Caco-2 (cell line): ENCODE measurements around the gene MTX1. TPM values are rescaled to one million over a fixed set of nuclear protein-coding genes. Genes with fewer than 3 reads are reported as not detected.
"Not testable (repeated sequence)": the region's sequence is repeated elsewhere in the genome, so short reads cannot be mapped to it uniquely, and the experiment has no call there.

Experiments
- BruUV-seq: library from RNA; stranded (reverse); fragments of 400-500 nt; replicated peaks from 2 replicates; lab custom pipeline; 2021; lab: Mats Ljungman, UMichigan
- CTCF ChIA-PET: fragments of 300-600 bp; sonication (Branson Sonifier 250); formaldehyde crosslinking; loops from one replicate; lab custom pipeline; 2022; ENCODE audit warnings: antibody characterized with exemption; lab: Charles Lee
- POLR2A ChIA-PET: fragments of 300-600 bp; sonication (Branson Sonifier 250); formaldehyde crosslinking; loops from one replicate; lab custom pipeline; 2022; ENCODE audit warnings: antibody characterized with exemption; lab: Charles Lee
- DNase-seq, 2 experiments: peaks; one replicate each; pipeline versions ENCODE4 v3.0.0 to v3.0.0-alpha.2; 2020 to 2022
- H3K27me3 ChIP-seq: replicated peaks from 2 replicates; pipeline ENCODE4 v1.6.0; 2011; ENCODE audit warnings: low read length; ENCODE audit not compliant: control insufficient read depth, insufficient read depth
- H3K36me3 ChIP-seq: 2 replicates; pipeline ENCODE4 v1.5.1; 2011; ENCODE audit warnings: low read length; ENCODE audit not compliant: control insufficient read depth, insufficient read depth
- H3K4me1 ChIP-seq: fragments of 250-450 bp; sonication (Bioruptor Pico); 2 replicates; pipeline ENCODE4 v1.5.1; 2020; ENCODE audit warnings: mild to moderate bottlenecking
- H3K4me3 ChIP-seq: 2 replicates; pipeline ENCODE4 v1.5.1; 2011; ENCODE audit warnings: low read depth, mild to moderate bottlenecking, control low read depth, low read length
- H3K9me3 ChIP-seq: fragments of 250-450 bp; sonication (Bioruptor Pico); 2 replicates; pipeline ENCODE4 v1.5.1; 2020; ENCODE audit warnings: mild to moderate bottlenecking, moderate library complexity
- H3K27ac Mint-ChIP-seq: one replicate; pipeline ENCODE4 v1.8.0; 2022; ENCODE audit warnings: mixed read lengths; ENCODE audit not compliant: unreplicated experiment
- H3K27me3 Mint-ChIP-seq: one replicate; pipeline ENCODE4 v1.8.0; 2022; ENCODE audit warnings: mixed read lengths; ENCODE audit not compliant: insufficient read depth, unreplicated experiment
- H3K36me3 Mint-ChIP-seq: one replicate; pipeline ENCODE4 v1.8.0; 2022; ENCODE audit warnings: mild to moderate bottlenecking, mixed read lengths; ENCODE audit not compliant: insufficient read depth, unreplicated experiment
- H3K4me1 Mint-ChIP-seq: one replicate; pipeline ENCODE4 v1.8.0; 2022; ENCODE audit warnings: low read depth, mixed read lengths; ENCODE audit not compliant: unreplicated experiment
- H3K4me3 Mint-ChIP-seq: one replicate; pipeline ENCODE4 v1.8.0; 2022; ENCODE audit warnings: mild to moderate bottlenecking, moderate library complexity, mixed read lengths; ENCODE audit not compliant: unreplicated experiment
- H3K9me3 Mint-ChIP-seq: one replicate; pipeline ENCODE4 v1.8.0; 2022; ENCODE audit warnings: mixed read lengths; ENCODE audit not compliant: unreplicated experiment
- intact Hi-C: fragments of 100-400 bp; cut with micrococcal nuclease; formaldehyde crosslinking; loops from one replicate; pipeline ENCODE4 v1.10.0; 2022; ENCODE audit not compliant: unreplicated experiment
- total RNA-seq: library from RNA; stranded (reverse); gene quantifications from 2 replicates; pipeline ENCODE4 v1.2.3, GENCODE V29; 2022
- TF ChIP-seq, protein P1 (sequence below), 2 experiments: fragments of 200-600 bp in 1 of 2; IDR thresholded peaks; 1 replicate in 1 of 2; 2 replicates in 1 of 2; pipeline versions ENCODE4 v1.5.1 to v1.8.0; 2011 to 2022; ENCODE audit warnings: antibody characterized with exemption in 1 of 2, control low read depth in 1 of 2, inconsistent platforms in 1 of 2, low read depth in 1 of 2, low read length in 1 of 2, mild to moderate bottlenecking in 1 of 2, moderate library complexity in 1 of 2; ENCODE audit not compliant: insufficient read depth in 1 of 2, severe bottlenecking in 1 of 2, unreplicated experiment in 1 of 2

Gene MTX1
- total RNA-seq, 1 experiment from 2014 or later = 65.3 TPM

DNA sequence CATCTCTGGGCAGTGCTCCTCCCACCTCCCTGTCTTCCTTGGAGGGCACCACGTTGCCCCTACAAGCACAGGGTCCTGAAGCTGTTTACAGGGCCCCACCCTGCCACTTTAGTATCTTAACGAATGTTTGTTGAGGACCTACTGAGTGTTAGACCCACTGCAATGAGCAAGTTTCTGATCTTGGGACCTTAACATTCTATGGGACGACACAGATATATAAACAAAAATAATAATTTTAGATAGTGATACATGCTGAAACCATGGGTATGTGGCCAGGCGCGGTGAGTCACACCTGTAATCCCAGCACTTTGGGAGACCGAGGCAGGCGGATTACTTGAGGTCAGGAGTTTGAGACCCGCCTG is 36.6 kb downstream of the MTX1 start:
- DNase-seq = no peak
- BruUV-seq = TSS peak; percentile 87
- H3K9me3 ChIP-seq = no peaks in the 10 kb centered on the region
- peak overlapping the region; percentile 70 for H3K4me3 ChIP-seq
- no peaks in the 10 kb centered on the region for H3K36me3 ChIP-seq
- no peaks in the 10 kb centered on the region for H3K27me3 ChIP-seq
- intact Hi-C loops = loop anchor here (1.0 kb wide), 1 partner anchor 28 kb away; the partner anchor contains the start of gene CLK2
- ChIA-PET CTCF (interaction anchor here (1.9 to 2.3 kb wide), 4 partner anchors 28 to 72 kb away, joined by 6 to 10 read pairs (median 8); partner anchors contain the start of genes CLK2 and KRTCAP2), POLR2A (interaction anchor here (0.6 to 1.5 kb wide), 3 partner anchors 17 to 28 kb away, joined by 3 to 10 read pairs (median 4); partner anchors contain the start of genes CLK2 and SCAMP3)
- TF ChIP-seq, protein P1, sequence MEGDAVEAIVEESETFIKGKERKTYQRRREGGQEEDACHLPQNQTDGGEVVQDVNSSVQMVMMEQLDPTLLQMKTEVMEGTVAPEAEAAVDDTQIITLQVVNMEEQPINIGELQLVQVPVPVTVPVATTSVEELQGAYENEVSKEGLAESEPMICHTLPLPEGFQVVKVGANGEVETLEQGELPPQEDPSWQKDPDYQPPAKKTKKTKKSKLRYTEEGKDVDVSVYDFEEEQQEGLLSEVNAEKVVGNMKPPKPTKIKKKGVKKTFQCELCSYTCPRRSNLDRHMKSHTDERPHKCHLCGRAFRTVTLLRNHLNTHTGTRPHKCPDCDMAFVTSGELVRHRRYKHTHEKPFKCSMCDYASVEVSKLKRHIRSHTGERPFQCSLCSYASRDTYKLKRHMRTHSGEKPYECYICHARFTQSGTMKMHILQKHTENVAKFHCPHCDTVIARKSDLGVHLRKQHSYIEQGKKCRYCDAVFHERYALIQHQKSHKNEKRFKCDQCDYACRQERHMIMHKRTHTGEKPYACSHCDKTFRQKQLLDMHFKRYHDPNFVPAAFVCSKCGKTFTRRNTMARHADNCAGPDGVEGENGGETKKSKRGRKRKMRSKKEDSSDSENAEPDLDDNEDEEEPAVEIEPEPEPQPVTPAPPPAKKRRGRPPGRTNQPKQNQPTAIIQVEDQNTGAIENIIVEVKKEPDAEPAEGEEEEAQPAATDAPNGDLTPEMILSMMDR (IDR thresholded peaks at IDR 0.05; ENCODE audit: insufficient read depth in 1 of 2, low read depth in 1 of 2, low read length in 1 of 2, severe bottlenecking in 1 of 2, unreplicated experiment in 1 of 2) = no peak
- peaks cover 3% of the 10 kb centered on the region for H3K27me3 Mint-ChIP-seq
- H3K4me1 ChIP-seq = peaks cover 6% of the 10 kb centered on the region; the same call in 1 of the 2 replicates
- peak overlapping the region; percentile 70 for H3K4me3 Mint-ChIP-seq
- H3K9me3 Mint-ChIP-seq = no peaks in the 10 kb centered on the region
- H3K36me3 Mint-ChIP-seq = peaks cover 17% of the 10 kb centered on the region
- H3K27ac Mint-ChIP-seq = peak overlapping the region; percentile 71
- H3K4me1 Mint-ChIP-seq = peaks cover 24% of the 10 kb centered on the region

DNA sequence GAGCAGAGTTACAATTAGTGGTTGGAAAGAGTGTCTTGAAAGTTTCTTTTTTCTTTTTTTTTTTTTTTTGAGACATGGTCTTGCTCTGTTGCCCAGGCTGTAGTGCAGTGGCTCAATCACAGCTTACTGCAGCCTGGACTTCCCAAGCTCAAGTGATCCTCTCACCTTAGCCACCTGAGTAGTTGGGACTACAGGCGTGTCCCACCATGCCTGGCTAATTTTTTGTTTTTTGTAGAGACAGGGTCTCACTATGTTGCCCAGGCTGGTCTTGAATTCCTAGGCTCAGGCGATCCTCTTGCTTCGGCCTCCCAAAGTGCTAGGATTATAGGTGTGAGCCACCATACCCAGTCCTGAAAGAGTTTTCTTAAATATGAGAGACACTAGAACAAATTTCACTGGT is 38.3 kb downstream of the MTX1 start:
- H3K27me3 Mint-ChIP-seq, H3K4me3 Mint-ChIP-seq, intact Hi-C loops, H3K4me3 ChIP-seq, DNase-seq, BruUV-seq, H3K36me3 ChIP-seq, H3K9me3 ChIP-seq, H3K27ac Mint-ChIP-seq, H3K27me3 ChIP-seq, H3K9me3 Mint-ChIP-seq: not testable (repeated sequence)
- Mint-ChIP-seq H3K36me3 (peaks cover 12% of the 10 kb centered on the region), H3K4me1 (peaks cover 22% of the 10 kb centered on the region)
- H3K4me1 ChIP-seq = peaks cover 10% of the 10 kb centered on the region
- ChIA-PET POLR2A (interaction anchor here (1.0 kb wide), 1 partner anchor 26 kb away, joined by 3 read pairs; the partner anchor contains the start of gene CLK2), CTCF (interaction anchor here (0.6 kb wide), 1 partner anchor 15 kb away, joined by 3 read pairs; no protein-coding TSS in a partner anchor)

DNA sequence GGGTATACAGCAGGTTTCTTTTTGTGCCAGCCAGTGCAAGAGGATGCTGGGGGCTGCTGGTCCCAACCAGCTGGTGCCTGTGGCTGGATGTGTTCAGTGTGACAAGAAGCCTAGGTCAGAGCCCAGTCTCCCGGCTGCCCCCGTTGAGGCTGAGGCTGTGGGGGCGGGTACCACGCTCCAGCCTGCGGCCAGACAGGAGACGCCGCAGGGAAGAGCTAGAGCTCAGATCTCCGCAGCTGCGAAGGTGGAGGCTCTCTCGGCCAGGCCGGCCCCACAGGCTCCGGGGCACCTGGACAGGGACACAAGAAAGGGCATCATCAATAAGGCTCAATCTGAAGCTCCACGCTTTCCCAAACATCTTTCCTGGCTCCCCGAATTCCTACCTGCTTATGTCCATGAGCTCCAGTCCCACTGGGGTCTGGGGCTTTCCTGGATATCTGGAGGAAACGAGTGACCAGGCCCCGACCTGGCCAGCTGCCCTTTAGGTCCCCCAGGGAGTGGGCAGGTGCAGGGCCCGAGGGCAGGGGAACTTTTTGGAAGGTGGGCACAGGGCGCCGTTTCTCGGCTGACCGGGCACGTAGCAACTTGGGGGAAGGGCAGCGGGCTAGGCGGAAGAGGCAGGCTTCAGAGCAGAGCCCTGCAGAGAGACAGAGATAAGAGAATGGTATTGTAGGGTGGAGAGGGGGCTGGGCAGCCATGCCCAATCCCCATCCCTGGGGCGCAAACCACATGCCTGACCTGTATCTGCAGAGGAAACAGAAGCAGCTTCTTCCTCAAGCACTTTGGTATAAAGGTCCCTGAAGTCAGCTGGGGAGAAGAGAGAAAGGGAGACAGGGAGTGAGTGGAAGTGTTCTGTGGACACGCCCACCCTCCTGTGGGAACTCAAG is 39.4 kb downstream of the MTX1 start:
- POLR2A ChIA-PET = interaction anchor here (1.0 kb wide), 1 partner anchor 25 kb away, joined by 3 read pairs; the partner anchor contains the start of gene CLK2
- Mint-ChIP-seq H3K36me3 (peaks cover 12% of the 10 kb centered on the region), H3K27me3 (peaks cover 3% of the 10 kb centered on the region), H3K27ac (no peak overlapping the region), H3K9me3 (no peaks in the 10 kb centered on the region), H3K4me1 (peaks cover 27% of the 10 kb centered on the region), H3K4me3 (no peak overlapping the region)
- CTCF ChIA-PET = interaction anchor here (0.6 kb wide), 1 partner anchor 81 kb away, joined by 4 read pairs; no protein-coding TSS in a partner anchor
- DNase-seq = no peak
- intact Hi-C loops = no loop called here
- TF ChIP-seq, protein P1 (IDR thresholded peaks at IDR 0.05; ENCODE audit: insufficient read depth in 1 of 2, low read depth in 1 of 2, low read length in 1 of 2, severe bottlenecking in 1 of 2, unreplicated experiment in 1 of 2) = no peak
- Histone ChIP-seq H3K4me1 (peaks cover 6% of the 10 kb centered on the region), H3K9me3 (no peaks in the 10 kb centered on the region), H3K36me3 (no peaks in the 10 kb centered on the region), H3K4me3 (no peak overlapping the region), H3K27me3 (no peaks in the 10 kb centered on the region)
- BruUV-seq = no TSS peak
